Thyroid gland (tissue), 4 donors: Measurements from ENCODE around the gene NOS1AP. TPM values are rescaled to one million over a fixed set of nuclear protein-coding genes. Genes with fewer than 3 reads are reported as not detected.
"Not testable (repeated sequence)": the region's sequence is repeated elsewhere in the genome, so short reads cannot be mapped to it uniquely, and the experiment has no call there.

Experiments used
- DNase-seq, 2 donors: peaks; one replicate each; pipeline ENCODE4 v3.0.0-alpha.2; 2019
- H3K27ac ChIP-seq, 3 donors: fragments of 200-600 bp; sonication (generic); 1 replicate in 2 of 3; 2 replicates in 1 of 3; pipeline ENCODE4 v1.5.1; 2016 to 2019; ENCODE audit warnings: mild to moderate bottlenecking in 1 of 3, moderate library complexity in 1 of 3
- H3K27me3 ChIP-seq: fragments of 200-600 bp; sonication (generic); one replicate; pipeline ENCODE4 v1.5.1; 2019
- H3K36me3 ChIP-seq, 2 donors: fragments of 200-600 bp; sonication (generic); one replicate each; pipeline ENCODE4 v1.5.1; 2016 to 2019
- H3K4me1 ChIP-seq, 2 donors: fragments of 200-600 bp; sonication (generic); one replicate each; pipeline ENCODE4 v1.5.1; 2017 to 2019
- H3K4me3 ChIP-seq, 3 donors: fragments of 200-600 bp; sonication (generic); replicated peaks in 1 of 3; 1 replicate in 2 of 3; 2 replicates in 1 of 3; pipeline ENCODE4 v1.5.1; 2016; ENCODE audit warnings: mild to moderate bottlenecking in 1 of 3
- H3K9me3 ChIP-seq: fragments of 200-600 bp; sonication (generic); one replicate; pipeline ENCODE4 v1.5.1; 2017
- CTCF ChIP-seq, 6 experiments: fragments of 200-600 bp in 3 of 6; fragments of 450-650 bp in 3 of 6; sonication (generic) in 3 of 6; IDR thresholded peaks; one replicate each; pipeline ENCODE4 v1.5.1; 2016 to 2019; ENCODE audit warnings: antibody characterized with exemption in 6 of 6, mild to moderate bottlenecking in 2 of 6, inconsistent platforms in 1 of 6, moderate library complexity in 1 of 6
- POLR2A ChIP-seq, 2 donors: fragments of 450-650 bp; IDR thresholded peaks; one replicate each; pipeline ENCODE4 v1.6.1; 2017; ENCODE audit warnings: antibody characterized with exemption in 2 of 2, mild to moderate bottlenecking in 2 of 2, moderate library complexity in 1 of 2
- WGBS, 2 donors: methylation state at CpG; one replicate each; pipeline ENCODE4 v1.1.5; 2017; 5-methylcytosine and 5-hydroxymethylcytosine counted together
- intact Hi-C: fragments of 100-400 bp; cut with DNase I; formaldehyde crosslinking; loops from one replicate; pipeline ENCODE4 v1.15.1; 2023
- total RNA-seq, 4 donors: library from RNA; depleted of rRNA; stranded (reverse); fragments of >200 nt; gene quantifications; one replicate each; pipeline ENCODE4 v1.2.3, GENCODE V29; 2016

The NOS1AP gene
- total RNA-seq, 4 donors from 2014 or later = 0.40 to 2.2 (median 0.54) TPM

GRCh38 chr1:162347281-162347680 lies 277.8 kb downstream of the NOS1AP start:
- Histone ChIP-seq H3K27ac (no peak overlapping the region), H3K36me3 (no peaks in the 10 kb centered on the region), H3K4me1 (no peaks in the 10 kb centered on the region), H3K4me3 (no peak overlapping the region), H3K9me3 (no peaks in the 10 kb centered on the region), H3K27me3 (no peaks in the 10 kb centered on the region)
- no peak for DNase-seq
- no peak for TF ChIP-seq POLR2A (IDR thresholded peaks at IDR 0.05)
- 65% methylated on average over 3 of the region's 3 CpGs for WGBS, 2 donors
- intact Hi-C loops = no loop called here

DNA sequence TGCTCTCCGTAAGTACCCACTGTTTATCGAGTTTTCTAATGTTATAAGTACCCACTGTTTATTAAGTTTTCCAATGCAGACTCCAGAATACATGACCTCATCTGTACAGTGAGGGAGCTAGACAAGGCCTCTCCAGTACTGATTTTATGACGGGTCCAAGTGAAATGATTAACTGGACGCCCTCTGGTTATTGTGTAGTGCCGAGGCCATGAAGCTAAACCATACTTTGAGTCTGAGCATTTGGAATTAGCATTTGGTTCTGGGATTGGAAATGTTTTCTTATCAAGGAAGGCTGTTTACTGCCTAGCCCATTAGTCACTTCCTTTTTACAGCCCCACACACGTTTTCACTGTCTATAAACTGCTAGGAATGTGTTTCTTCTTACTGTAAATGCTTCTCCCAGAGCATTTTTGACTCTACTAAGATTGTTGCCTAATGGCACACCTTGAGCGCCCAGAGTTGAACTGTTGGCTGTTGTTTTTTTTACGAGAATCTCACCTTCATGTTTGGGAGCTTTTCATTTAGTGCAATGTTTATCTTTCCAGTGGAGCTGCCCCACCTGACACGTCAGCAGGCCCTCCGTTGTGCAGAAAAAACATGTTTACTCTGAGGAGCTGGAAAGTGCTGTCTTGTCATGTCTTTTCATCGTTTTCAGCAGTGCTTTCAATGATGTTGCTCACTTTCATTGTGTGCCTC lies 280.3 kb downstream of the NOS1AP start:
- no peak for DNase-seq
- TF ChIP-seq CTCF (IDR thresholded peaks at IDR 0.05) (no peak), POLR2A (IDR thresholded peaks at IDR 0.05) (no peak)
- Histone ChIP-seq H3K4me1 (no peaks in the 10 kb centered on the region), H3K27me3 (no peaks in the 10 kb centered on the region), H3K9me3 (no peaks in the 10 kb centered on the region), H3K4me3 (no peak overlapping the region), H3K36me3 (no peaks in the 10 kb centered on the region), H3K27ac (no peak overlapping the region)
- intact Hi-C loops = no loop called here
- 65 to 70% methylated on average over 11 of the region's 11 CpGs for WGBS, 2 donors

- WGBS, 2 donors = 92% methylated on average over 6 of the region's 6 CpGs
- no peaks in the 10 kb centered on the region for H3K4me1 ChIP-seq
These were observed 281.9 kb downstream of the NOS1AP start for GRCh38 chr1:162351246-162351842.

DNA sequence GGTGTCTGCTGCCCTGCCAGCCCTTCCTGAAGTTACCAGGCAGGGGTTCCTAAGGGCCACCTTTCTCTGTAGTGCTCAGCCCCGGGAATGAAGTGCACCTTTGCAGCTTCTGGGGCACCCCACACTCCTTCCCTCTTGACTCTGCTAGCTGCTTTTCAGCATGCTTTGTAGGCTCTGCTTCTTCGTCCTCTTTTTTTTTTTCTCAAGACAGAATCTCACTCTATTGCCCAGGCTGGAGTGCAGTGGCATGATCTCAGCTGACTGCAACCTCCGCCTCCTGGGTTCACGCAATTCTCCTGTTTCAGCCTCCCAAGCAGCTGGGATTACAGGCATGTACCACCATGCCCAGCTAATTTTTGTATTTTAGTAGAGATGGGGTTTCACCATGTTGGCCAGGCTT lies 282.4 kb downstream of the NOS1AP start:
- H3K27ac ChIP-seq, DNase-seq, intact Hi-C loops, H3K36me3 ChIP-seq, H3K27me3 ChIP-seq, H3K9me3 ChIP-seq, H3K4me1 ChIP-seq, H3K4me3 ChIP-seq: not testable (repeated sequence)
- 90 to 95% methylated on average over 3 of the region's 4 CpGs for WGBS, 2 donors

More at GRCh38 chr1:162351246-162351842, 281.9 kb downstream of the NOS1AP start:
- Histone ChIP-seq H3K27ac (no peak overlapping the region), H3K36me3 (no peaks in the 10 kb centered on the region), H3K27me3 (no peaks in the 10 kb centered on the region), H3K9me3 (no peaks in the 10 kb centered on the region), H3K4me3 (no peak overlapping the region)
- no peak for DNase-seq
- TF ChIP-seq POLR2A (IDR thresholded peaks at IDR 0.05) = no peak
- intact Hi-C loops = no loop called here

- DNase-seq = no peak
- H3K36me3 ChIP-seq = no peaks in the 10 kb centered on the region
- H3K4me1 ChIP-seq = no peaks in the 10 kb centered on the region
- WGBS, 2 donors = 84 to 85% methylated on average over 9 of the region's 9 CpGs
- no peak overlapping the region for H3K4me3 ChIP-seq
- TF ChIP-seq POLR2A (IDR thresholded peaks at IDR 0.05) (no peak), CTCF (IDR thresholded peaks at IDR 0.05) (no peak)
- no peak overlapping the region for H3K27ac ChIP-seq
- no peaks in the 10 kb centered on the region for H3K27me3 ChIP-seq
- intact Hi-C loops = no loop called here
- H3K9me3 ChIP-seq = no peaks in the 10 kb centered on the region
These were observed 283.6 kb downstream of the NOS1AP start for GRCh38 chr1:162353078-162353477.

DNA sequence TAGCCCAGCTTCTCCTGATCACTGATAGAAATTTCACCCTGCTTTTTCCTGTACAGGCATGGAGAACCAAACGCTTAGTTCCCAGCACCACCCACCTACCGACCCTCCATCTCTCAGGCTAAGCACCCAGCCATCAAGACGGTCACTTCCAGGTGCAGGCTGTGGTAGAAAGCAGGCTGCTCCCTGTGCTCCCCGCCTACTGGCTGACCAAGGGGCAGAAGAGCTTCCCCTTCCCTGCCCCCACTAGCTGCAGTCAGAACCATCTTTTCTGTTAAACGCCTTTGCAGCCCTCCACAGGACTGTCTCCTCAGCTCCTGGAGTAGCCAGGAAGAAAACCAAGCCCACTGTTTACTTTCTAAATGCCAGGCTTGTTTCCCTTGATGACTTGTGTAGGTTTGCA lies 284.2 kb downstream of the NOS1AP start:
- DNase-seq = no peak
- no peak for TF ChIP-seq CTCF (IDR thresholded peaks at IDR 0.05)
- no peak for TF ChIP-seq POLR2A (IDR thresholded peaks at IDR 0.05)
- intact Hi-C loops = no loop called here
- no peak overlapping the region for H3K4me3 ChIP-seq
- no peaks in the 10 kb centered on the region for H3K4me1 ChIP-seq
- H3K27me3 ChIP-seq = no peaks in the 10 kb centered on the region
- H3K27ac ChIP-seq = no peak overlapping the region
- WGBS, 2 donors = 77 to 78% methylated on average over 5 of the region's 5 CpGs
- no peaks in the 10 kb centered on the region for H3K36me3 ChIP-seq
- no peaks in the 10 kb centered on the region for H3K9me3 ChIP-seq
